HCT116 (cell line): ENCODE measurements around the gene RGS10.

Source experiments
- EZH2 ChIP-seq: fragments of 200-600 bp; sonication (generic); IDR thresholded peaks from 2 replicates; pipeline ENCODE4 v1.6.1; 2017; ENCODE audit warnings: antibody characterized with exemption, mixed run types
- EZH2phosphoT487 ChIP-seq: fragments of 200-600 bp; IDR thresholded peaks from 2 replicates; pipeline ENCODE4 v1.6.1; 2018; ENCODE audit warnings: antibody characterized with exemption, borderline replicate concordance
- FOSL1 ChIP-seq: IDR thresholded peaks from 2 replicates; pipeline ENCODE4 v1.6.1; 2012; ENCODE audit warnings: low read depth
- POLR2A ChIP-seq: IDR thresholded peaks from 2 replicates; pipeline ENCODE4 v1.7.0; 2011; ENCODE audit warnings: borderline replicate concordance; ENCODE audit not compliant: insufficient read depth, insufficient read length; ENCODE audit errors: extremely low read depth
- POLR2AphosphoS5 ChIP-seq: IDR thresholded peaks from 2 replicates; pipeline ENCODE4 v1.6.1; 2011; ENCODE audit warnings: mild to moderate bottlenecking, low read depth, low read length, moderate library complexity
- TCF7L2 ChIP-seq: IDR thresholded peaks from 2 replicates; pipeline ENCODE4 v1.7.0; 2011; ENCODE audit warnings: borderline replicate concordance, inconsistent platforms; ENCODE audit not compliant: insufficient read depth, insufficient read length; ENCODE audit errors: extremely low read depth
- YY1 ChIP-seq: IDR thresholded peaks from 2 replicates; pipeline ENCODE4 v1.6.1; 2011; ENCODE audit warnings: low read length, low read depth, moderate library complexity, mild to moderate bottlenecking; ENCODE audit not compliant: insufficient replicate concordance; ENCODE audit errors: extremely low read depth
- TF ChIP-seq, protein P1 (sequence below), 3 experiments: fragments of 200-600 bp in 1 of 3; sonication (generic) in 1 of 3; IDR thresholded peaks in 2 of 3; conservative IDR thresholded peaks in 1 of 3; 2 replicates each; pipeline ENCODE4 v1.5.1; 2012 to 2017; ENCODE audit warnings: low read depth in 2 of 3, low read length in 2 of 3, antibody characterized with exemption in 1 of 3, borderline replicate concordance in 1 of 3, control low read depth in 1 of 3, mild to moderate bottlenecking in 1 of 3, mixed read lengths in 1 of 3, mixed run types in 1 of 3, moderate library complexity in 1 of 3; ENCODE audit not compliant: insufficient read depth in 1 of 3
- TF ChIP-seq, protein P2 (sequence below): IDR thresholded peaks from 2 replicates; pipeline ENCODE4 v1.6.1; 2012

DNA sequence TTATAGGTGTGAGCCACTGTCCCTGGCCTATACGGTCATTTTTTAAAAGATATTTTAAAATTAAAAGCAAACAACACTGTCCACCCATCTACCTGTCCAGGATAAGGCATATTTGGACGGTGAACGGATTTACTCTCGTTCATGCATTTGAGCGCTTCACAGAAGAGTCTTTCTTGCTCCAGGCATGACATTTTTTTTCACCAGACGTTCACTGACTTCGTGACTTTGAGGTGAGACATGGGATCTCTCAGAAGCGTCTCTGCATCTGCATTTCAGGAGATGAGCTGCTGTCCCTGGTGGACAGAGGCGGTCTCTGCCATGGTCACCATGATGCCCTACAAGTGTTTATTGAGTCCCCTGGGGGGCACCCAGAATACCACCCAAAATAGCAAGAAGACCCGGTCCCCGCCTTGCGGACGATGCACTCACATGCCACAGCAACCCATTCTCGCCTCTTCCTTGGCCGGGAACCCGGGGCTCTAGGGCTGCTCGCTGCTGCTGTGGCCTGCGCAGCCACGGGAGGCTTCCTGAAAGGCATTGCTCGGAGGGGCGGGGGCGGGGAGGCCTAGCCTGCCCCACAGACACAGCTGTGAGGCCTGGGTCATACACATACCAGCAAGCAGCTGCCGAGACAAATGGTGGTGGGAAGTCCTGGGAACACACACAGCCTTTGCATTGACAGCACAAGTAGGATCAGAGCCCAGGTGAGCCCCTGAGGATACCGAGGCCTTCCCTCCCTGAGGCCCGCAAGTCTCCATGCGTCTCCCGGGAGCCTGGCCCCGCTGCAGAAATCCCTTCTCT is 84.4 kb downstream of the RGS10 start:
- TF ChIP-seq, protein P1, sequence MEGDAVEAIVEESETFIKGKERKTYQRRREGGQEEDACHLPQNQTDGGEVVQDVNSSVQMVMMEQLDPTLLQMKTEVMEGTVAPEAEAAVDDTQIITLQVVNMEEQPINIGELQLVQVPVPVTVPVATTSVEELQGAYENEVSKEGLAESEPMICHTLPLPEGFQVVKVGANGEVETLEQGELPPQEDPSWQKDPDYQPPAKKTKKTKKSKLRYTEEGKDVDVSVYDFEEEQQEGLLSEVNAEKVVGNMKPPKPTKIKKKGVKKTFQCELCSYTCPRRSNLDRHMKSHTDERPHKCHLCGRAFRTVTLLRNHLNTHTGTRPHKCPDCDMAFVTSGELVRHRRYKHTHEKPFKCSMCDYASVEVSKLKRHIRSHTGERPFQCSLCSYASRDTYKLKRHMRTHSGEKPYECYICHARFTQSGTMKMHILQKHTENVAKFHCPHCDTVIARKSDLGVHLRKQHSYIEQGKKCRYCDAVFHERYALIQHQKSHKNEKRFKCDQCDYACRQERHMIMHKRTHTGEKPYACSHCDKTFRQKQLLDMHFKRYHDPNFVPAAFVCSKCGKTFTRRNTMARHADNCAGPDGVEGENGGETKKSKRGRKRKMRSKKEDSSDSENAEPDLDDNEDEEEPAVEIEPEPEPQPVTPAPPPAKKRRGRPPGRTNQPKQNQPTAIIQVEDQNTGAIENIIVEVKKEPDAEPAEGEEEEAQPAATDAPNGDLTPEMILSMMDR (IDR thresholded peaks at IDR 0.05 in 2 of 3, conservative IDR thresholded peaks at IDR 0.05 in 1 of 3; ENCODE audit: borderline replicate concordance in 1 of 3, insufficient read depth in 1 of 3, low read depth in 2 of 3, low read length in 2 of 3) = 0 out of 6 replicates have a peak, but pooled peaks of 2 of the 3 experiments have one; percentile 10 to 13
- TF ChIP-seq EZH2 = no peak
- no peak for TF ChIP-seq YY1
- no peak for TF ChIP-seq FOSL1
- TF ChIP-seq TCF7L2 = no peak
- no peak for TF ChIP-seq POLR2AphosphoS5
- no peak for TF ChIP-seq POLR2A
- no peak for TF ChIP-seq EZH2phosphoT487
- TF ChIP-seq, protein P2, sequence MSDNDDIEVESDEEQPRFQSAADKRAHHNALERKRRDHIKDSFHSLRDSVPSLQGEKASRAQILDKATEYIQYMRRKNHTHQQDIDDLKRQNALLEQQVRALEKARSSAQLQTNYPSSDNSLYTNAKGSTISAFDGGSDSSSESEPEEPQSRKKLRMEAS = no peak
